HepG2 (cell line): ENCODE data around the gene RMI2. TPM values are rescaled to one million over a fixed set of nuclear protein-coding genes. Genes with fewer than 3 reads are reported as not detected.

Experiments
- ARNT2 ChIP-seq: sonication (generic); formaldehyde crosslinking; IDR thresholded peaks from 2 replicates; pipeline ENCODE4 v1.8.0; 2022; ENCODE audit warnings: mild to moderate bottlenecking, low read depth, missing genetic modification reagents, moderate library complexity
- E2F2 ChIP-seq: sonication (generic); formaldehyde crosslinking; IDR thresholded peaks from 2 replicates; pipeline ENCODE4 v1.4.0; 2020; ENCODE audit warnings: missing genetic modification reagents, borderline replicate concordance
- ELF1 ChIP-seq: sonication (generic); formaldehyde crosslinking; IDR thresholded peaks from 2 replicates; pipeline ENCODE4 v1.4.0; 2020; ENCODE audit warnings: missing genetic modification reagents
- FOXK1 ChIP-seq: sonication (generic); formaldehyde crosslinking; IDR thresholded peaks from 2 replicates; pipeline ENCODE4 v1.4.0; 2020; ENCODE audit warnings: low read depth, missing genetic modification reagents, borderline replicate concordance
- GATA4 ChIP-seq: sonication (generic); IDR thresholded peaks from 2 replicates; pipeline ENCODE4 v1.6.1; 2016; ENCODE audit warnings: antibody characterized with exemption, low read depth, borderline replicate concordance
- MAZ ChIP-seq, 2 experiments: sonication (generic) in 1 of 2; formaldehyde crosslinking in 1 of 2; IDR thresholded peaks; 2 replicates each; pipeline versions ENCODE4 v1.5.0 to v1.6.1; 2012 to 2020; ENCODE audit warnings: low read depth in 2 of 2, mild to moderate bottlenecking in 2 of 2, borderline replicate concordance in 1 of 2, improper control_type of control experiment in 1 of 2, low read length in 1 of 2, missing genetic modification reagents in 1 of 2, moderate library complexity in 1 of 2
- RAD21 ChIP-seq: fragments of 450-650 bp; formaldehyde crosslinking; IDR thresholded peaks from 2 replicates; pipeline ENCODE4 v1.5.0; 2020; ENCODE audit warnings: mild to moderate bottlenecking
- SMYD3 ChIP-seq: sonication (generic); formaldehyde crosslinking; IDR thresholded peaks from 2 replicates; pipeline ENCODE4 v1.8.1; 2023; ENCODE audit warnings: mild to moderate bottlenecking, missing genetic modification reagents
- TCF7 ChIP-seq: sonication (generic); IDR thresholded peaks from 2 replicates; pipeline ENCODE4 v1.6.1; 2016; ENCODE audit warnings: antibody characterized with exemption, low read depth
- TCF7L2 ChIP-seq: IDR thresholded peaks from 2 replicates; pipeline ENCODE4 v1.6.1; 2011; ENCODE audit warnings: mild to moderate bottlenecking, low read depth, low read length, moderate library complexity
- TERF1 ChIP-seq: sonication (generic); formaldehyde crosslinking; IDR thresholded peaks from 2 replicates; pipeline ENCODE4 v1.8.0; 2022; ENCODE audit warnings: mild to moderate bottlenecking, missing genetic modification reagents, moderate library complexity
- TFDP1 ChIP-seq: IDR thresholded peaks from 2 replicates; pipeline ENCODE4 v1.6.1; 2016; ENCODE audit warnings: missing compliant biosample characterization, missing genetic modification reagents, borderline replicate concordance
- ZBTB21 ChIP-seq: sonication (generic); formaldehyde crosslinking; IDR thresholded peaks from 2 replicates; pipeline ENCODE4 v1.4.0; 2020; ENCODE audit warnings: missing genetic modification reagents
- ZFP91 ChIP-seq: sonication (generic); formaldehyde crosslinking; IDR thresholded peaks from 2 replicates; pipeline ENCODE4 v1.9.0; 2022; ENCODE audit warnings: missing genetic modification reagents, mild to moderate bottlenecking, borderline replicate concordance
- ZMAT5 ChIP-seq: sonication (generic); formaldehyde crosslinking; IDR thresholded peaks from 2 replicates; pipeline ENCODE4 v1.5.0; 2020; ENCODE audit warnings: mild to moderate bottlenecking, low read depth, missing genetic modification reagents, borderline replicate concordance
- ZNF12 ChIP-seq: sonication (generic); formaldehyde crosslinking; IDR thresholded peaks from 2 replicates; pipeline ENCODE4 v1.5.0; 2020; ENCODE audit warnings: missing genetic modification reagents
- ZNF484 ChIP-seq: sonication (generic); formaldehyde crosslinking; IDR thresholded peaks from 2 replicates; pipeline ENCODE4 v1.5.1; 2020; ENCODE audit warnings: mild to moderate bottlenecking, low read depth, missing genetic modification reagents, borderline replicate concordance
- ZNF589 ChIP-seq: sonication (generic); formaldehyde crosslinking; conservative IDR thresholded peaks from 2 replicates; pipeline ENCODE4 v1.8.0; 2022; ENCODE audit warnings: mild to moderate bottlenecking, moderate library complexity, missing genetic modification reagents
- ZNF841 ChIP-seq: sonication (generic); formaldehyde crosslinking; IDR thresholded peaks from 2 replicates; pipeline ENCODE4 v1.8.1; 2023; ENCODE audit warnings: missing genetic modification reagents, borderline replicate concordance
- polyA plus RNA-seq, 8 experiments: library from polyadenylated mRNA; depleted of rRNA in 3 of 8; stranded (reverse) in 7 of 8; unstranded in 1 of 8; fragments of >200 nt; fragmentation: Illumina TruSeq in 4 of 8; extraction: Trizol in 4 of 8; gene quantifications; 2 replicates each; pipeline versions ENCODE4 v1.2.1 to v1.2.3, GENCODE V29; 2011 to 2016; ENCODE audit warnings: low read depth in 4 of 8, missing spikeins in 1 of 8, mixed read lengths in 1 of 8; ENCODE audit not compliant: insufficient read depth in 1 of 8
- total RNA-seq, 5 experiments: library from RNA; depleted of rRNA; stranded (reverse); fragments of >200 nt; fragmentation: Illumina TruSeq; extraction: Trizol; gene quantifications; 2 replicates each; pipeline ENCODE4 v1.2.3, GENCODE V29; 2016; ENCODE audit warnings: low read depth in 1 of 5

RMI2 gene
- total and polyA plus RNA-seq, 2 of the 13 experiments (the other 11 are each of a cell fraction or from before 2014, with no cell fraction given), result 24.5 to 55.7 TPM

- TF ChIP-seq E2F2 (CRISPR knock-in tag), result no peak
- peak; percentile 74; the same call in 1 of the 2 replicates for TF ChIP-seq RAD21 (CRISPR knock-in tag)
- no peak for TF ChIP-seq ZNF12 (CRISPR knock-in tag)
- TF ChIP-seq TCF7L2, result no peak
- TF ChIP-seq ELF1 (CRISPR knock-in tag), result peak; percentile 81
- TF ChIP-seq ZNF589 (CRISPR knock-in tag), result no peak
- TF ChIP-seq TERF1 (CRISPR knock-in tag), result no peak
- TF ChIP-seq FOXK1 (CRISPR knock-in tag), result peak; percentile 99
- TF ChIP-seq ZNF484, result no peak
- TF ChIP-seq TCF7, result no peak
- peak; percentile 74; the same call in 1 of the 2 replicates for TF ChIP-seq ZNF841
- TF ChIP-seq ZMAT5, result no peak
- peak; percentile 64; the same call in 1 of the 2 replicates for TF ChIP-seq ZFP91 (CRISPR knock-in tag)
- peak; percentile 81 for TF ChIP-seq SMYD3 (CRISPR knock-in tag)
- peak; percentile 98 for TF ChIP-seq ARNT2 (CRISPR knock-in tag)
- TF ChIP-seq MAZ (IDR thresholded peaks at IDR 0.05; ENCODE audit: borderline replicate concordance, low read depth, low read length), result no peak
- TF ChIP-seq MAZ (CRISPR knock-in tag; IDR thresholded peaks at IDR 0.05; ENCODE audit: low read depth), result peak; percentile 69; the same call in 1 of the 2 replicates
- TF ChIP-seq TFDP1 (CRISPR knock-in tag), result peak; percentile 100
- TF ChIP-seq GATA4, result no peak; the same call in 1 of the 2 replicates
- TF ChIP-seq ZBTB21 (CRISPR knock-in tag), result no peak
Measured at GRCh38 chr16:11345040-11345862, at the start of gene RMI2 (continued).
